Measurements from ENCODE around the gene LUM.
"Not testable (repeated sequence)": the region's sequence is repeated elsewhere in the genome, so short reads cannot be mapped to it uniquely, and the experiment has no call there.

Gene LUM

GRCh38 chr12:91089953-91090352 is 21.3 kb downstream of the LUM start:
- H3K4ac ChIP-seq (ENCODE audit: low read depth, low read length); H3K9ac ChIP-seq (ENCODE audit: low read length); H3K36me3 ChIP-seq (ENCODE audit: control insufficient read depth, insufficient read depth, low read length); H2BK120ac ChIP-seq (ENCODE audit: low read depth, low read length); H3K4me1 ChIP-seq (ENCODE audit: control insufficient read depth, low read depth, low read length); DNase-seq; H2AK5ac ChIP-seq (ENCODE audit: low read length); H3K4me2 ChIP-seq (ENCODE audit: low read length); H3K27ac ChIP-seq (ENCODE audit: low read depth, low read length); H3K4me3 ChIP-seq (ENCODE audit: low read length); H3K79me2 ChIP-seq (ENCODE audit: control insufficient read depth, insufficient read depth, low read length); H2BK15ac ChIP-seq (replicated peaks; ENCODE audit: low read depth); H4K5ac ChIP-seq (ENCODE audit: low read length); H2BK5ac ChIP-seq (ENCODE audit: low read length); H3K18ac ChIP-seq (ENCODE audit: low read length); H3K27me3 ChIP-seq (ENCODE audit: insufficient read depth, low read length, poor library complexity); H3K23ac ChIP-seq (ENCODE audit: low read length); H3K79me1 ChIP-seq (ENCODE audit: low read length); H4K8ac ChIP-seq (ENCODE audit: low read depth, low read length); H3K56ac ChIP-seq (ENCODE audit: low read length): not testable (repeated sequence)
- WGBS (ENCODE audit: extremely low coverage, insufficient coverage, low lambda C conversion rate): no CpG with 5 or more reads among the region's 2 CpGs

GRCh38 chr12:91080041-91080440 is 31.3 kb downstream of the LUM start:
- H3K9ac ChIP-seq (ENCODE audit: low read length): no peak overlapping the region
- no CpG with 5 or more reads among the region's 1 CpG for WGBS (ENCODE audit: extremely low coverage, insufficient coverage, low lambda C conversion rate)
- no peak overlapping the region for H3K27ac ChIP-seq (ENCODE audit: low read depth, low read length)
- no peaks in the 10 kb centered on the region for H3K79me2 ChIP-seq (ENCODE audit: control insufficient read depth, insufficient read depth, low read length)
- H4K8ac ChIP-seq (ENCODE audit: low read depth, low read length): no peak overlapping the region
- H3K4me2 ChIP-seq (ENCODE audit: low read length): no peak overlapping the region
- H3K4me1 ChIP-seq (ENCODE audit: control insufficient read depth, low read depth, low read length): peaks cover 5% of the 10 kb centered on the region
- no peak overlapping the region for H2BK5ac ChIP-seq (ENCODE audit: low read length)
- H2AK5ac ChIP-seq (ENCODE audit: low read length): no peak overlapping the region
- DNase-seq: no peak
- no peaks in the 10 kb centered on the region for H3K36me3 ChIP-seq (ENCODE audit: control insufficient read depth, insufficient read depth, low read length)
- H3K56ac ChIP-seq (ENCODE audit: low read length): no peak overlapping the region
- H3K4ac ChIP-seq (ENCODE audit: low read depth, low read length): no peak overlapping the region
- no peaks in the 10 kb centered on the region for H3K79me1 ChIP-seq (ENCODE audit: low read length)
- no peak overlapping the region for H3K18ac ChIP-seq (ENCODE audit: low read length)
- no peak overlapping the region for H2BK15ac ChIP-seq (replicated peaks; ENCODE audit: low read depth)
- no peaks in the 10 kb centered on the region for H3K27me3 ChIP-seq (ENCODE audit: insufficient read depth, low read length, poor library complexity)
- H3K4me3 ChIP-seq (ENCODE audit: low read length): no peak overlapping the region
- no peak overlapping the region for H2BK120ac ChIP-seq (ENCODE audit: low read depth, low read length)
- no peak overlapping the region for H3K23ac ChIP-seq (ENCODE audit: low read length)
- no peak overlapping the region for H4K5ac ChIP-seq (ENCODE audit: low read length)

- Histone ChIP-seq H3K36me3 (ENCODE audit: control insufficient read depth, insufficient read depth, low read length) (no peaks in the 10 kb centered on the region), H2BK15ac (replicated peaks; ENCODE audit: low read depth) (no peak overlapping the region), H2BK5ac (ENCODE audit: low read length) (no peak overlapping the region), H3K4me3 (ENCODE audit: low read length) (no peak overlapping the region), H4K5ac (ENCODE audit: low read length) (no peak overlapping the region), H3K27ac (ENCODE audit: low read depth, low read length) (no peak overlapping the region), H3K27me3 (ENCODE audit: insufficient read depth, low read length, poor library complexity) (no peaks in the 10 kb centered on the region), H4K8ac (ENCODE audit: low read depth, low read length) (no peak overlapping the region), H3K18ac (ENCODE audit: low read length) (no peak overlapping the region), H3K9ac (ENCODE audit: low read length) (no peak overlapping the region), H3K4ac (ENCODE audit: low read depth, low read length) (no peak overlapping the region), H2AK5ac (ENCODE audit: low read length) (no peak overlapping the region), H3K4me1 (ENCODE audit: control insufficient read depth, low read depth, low read length) (peaks cover 5% of the 10 kb centered on the region), H3K23ac (ENCODE audit: low read length) (no peak overlapping the region), H3K56ac (ENCODE audit: low read length) (no peak overlapping the region), H3K79me2 (ENCODE audit: control insufficient read depth, insufficient read depth, low read length) (no peaks in the 10 kb centered on the region), H2BK120ac (ENCODE audit: low read depth, low read length) (no peak overlapping the region), H3K79me1 (ENCODE audit: low read length) (no peaks in the 10 kb centered on the region), H3K4me2 (ENCODE audit: low read length) (no peak overlapping the region)
- peak; percentile 85 for DNase-seq
- no CpG with 5 or more reads among the region's 1 CpG for WGBS (ENCODE audit: extremely low coverage, insufficient coverage, low lambda C conversion rate)
Measured at GRCh38 chr12:91078501-91078900, 32.8 kb downstream of the LUM start.

GRCh38 chr12:91077228-91077954 is 33.9 kb downstream of the LUM start:
- Histone ChIP-seq H2BK5ac (ENCODE audit: low read length) (no peak overlapping the region), H3K4me3 (ENCODE audit: low read length) (no peak overlapping the region), H3K56ac (ENCODE audit: low read length) (no peak overlapping the region), H2BK15ac (replicated peaks; ENCODE audit: low read depth) (no peak overlapping the region), H4K8ac (ENCODE audit: low read depth, low read length) (no peak overlapping the region), H3K9ac (ENCODE audit: low read length) (no peak overlapping the region), H3K4me2 (ENCODE audit: low read length) (no peak overlapping the region), H3K18ac (ENCODE audit: low read length) (no peak overlapping the region), H3K4ac (ENCODE audit: low read depth, low read length) (no peak overlapping the region), H3K79me2 (ENCODE audit: control insufficient read depth, insufficient read depth, low read length) (no peaks in the 10 kb centered on the region), H3K23ac (ENCODE audit: low read length) (no peak overlapping the region), H4K5ac (ENCODE audit: low read length) (no peak overlapping the region), H3K4me1 (ENCODE audit: control insufficient read depth, low read depth, low read length) (peaks cover 5% of the 10 kb centered on the region), H2BK120ac (ENCODE audit: low read depth, low read length) (peak overlapping the region; percentile 12), H3K27me3 (ENCODE audit: insufficient read depth, low read length, poor library complexity) (no peaks in the 10 kb centered on the region), H2AK5ac (ENCODE audit: low read length) (no peak overlapping the region), H3K79me1 (ENCODE audit: low read length) (no peaks in the 10 kb centered on the region), H3K36me3 (ENCODE audit: control insufficient read depth, insufficient read depth, low read length) (no peaks in the 10 kb centered on the region), H3K27ac (ENCODE audit: low read depth, low read length) (peak overlapping the region; percentile 45)
- peak; percentile 58 for DNase-seq
- WGBS (ENCODE audit: extremely low coverage, insufficient coverage, low lambda C conversion rate): no CpG with 5 or more reads among the region's 5 CpGs

- H3K4me1 ChIP-seq (ENCODE audit: control insufficient read depth, low read depth, low read length): peaks cover 5% of the 10 kb centered on the region
- H3K27ac ChIP-seq (ENCODE audit: low read depth, low read length): no peak overlapping the region
- H4K5ac ChIP-seq (ENCODE audit: low read length): no peak overlapping the region
- H3K56ac ChIP-seq (ENCODE audit: low read length): no peak overlapping the region
- H3K27me3 ChIP-seq (ENCODE audit: insufficient read depth, low read length, poor library complexity): no peaks in the 10 kb centered on the region
- no peak overlapping the region for H3K18ac ChIP-seq (ENCODE audit: low read length)
- no peak overlapping the region for H2BK5ac ChIP-seq (ENCODE audit: low read length)
- H3K4ac ChIP-seq (ENCODE audit: low read depth, low read length): no peak overlapping the region
- H3K23ac ChIP-seq (ENCODE audit: low read length): no peak overlapping the region
- H3K79me1 ChIP-seq (ENCODE audit: low read length): no peaks in the 10 kb centered on the region
- H3K79me2 ChIP-seq (ENCODE audit: control insufficient read depth, insufficient read depth, low read length): no peaks in the 10 kb centered on the region
- no peak overlapping the region for H2BK120ac ChIP-seq (ENCODE audit: low read depth, low read length)
- no peak overlapping the region for H2AK5ac ChIP-seq (ENCODE audit: low read length)
- no peaks in the 10 kb centered on the region for H3K36me3 ChIP-seq (ENCODE audit: control insufficient read depth, insufficient read depth, low read length)
- no CpG with 5 or more reads among the region's 1 CpG for WGBS (ENCODE audit: extremely low coverage, insufficient coverage, low lambda C conversion rate)
- H2BK15ac ChIP-seq (replicated peaks; ENCODE audit: low read depth): no peak overlapping the region
- no peak overlapping the region for H4K8ac ChIP-seq (ENCODE audit: low read depth, low read length)
- H3K9ac ChIP-seq (ENCODE audit: low read length): no peak overlapping the region
- no peak overlapping the region for H3K4me2 ChIP-seq (ENCODE audit: low read length)
- no peak for DNase-seq
- no peak overlapping the region for H3K4me3 ChIP-seq (ENCODE audit: low read length)
Measured at GRCh38 chr12:91074851-91075250, 36.4 kb downstream of the LUM start.

- Histone ChIP-seq H2BK15ac (replicated peaks; ENCODE audit: low read depth) (no peak overlapping the region), H3K4me3 (ENCODE audit: low read length) (no peak overlapping the region), H2BK120ac (ENCODE audit: low read depth, low read length) (no peak overlapping the region), H3K4me2 (ENCODE audit: low read length) (no peak overlapping the region), H4K5ac (ENCODE audit: low read length) (no peak overlapping the region), H3K4me1 (ENCODE audit: control insufficient read depth, low read depth, low read length) (peaks cover 5% of the 10 kb centered on the region), H3K79me1 (ENCODE audit: low read length) (no peaks in the 10 kb centered on the region), H3K56ac (ENCODE audit: low read length) (no peak overlapping the region), H3K4ac (ENCODE audit: low read depth, low read length) (no peak overlapping the region), H2BK5ac (ENCODE audit: low read length) (no peak overlapping the region), H3K9ac (ENCODE audit: low read length) (no peak overlapping the region), H3K23ac (ENCODE audit: low read length) (no peak overlapping the region), H3K36me3 (ENCODE audit: control insufficient read depth, insufficient read depth, low read length) (no peaks in the 10 kb centered on the region), H3K27ac (ENCODE audit: low read depth, low read length) (no peak overlapping the region), H3K27me3 (ENCODE audit: insufficient read depth, low read length, poor library complexity) (no peaks in the 10 kb centered on the region), H3K79me2 (ENCODE audit: control insufficient read depth, insufficient read depth, low read length) (no peaks in the 10 kb centered on the region), H4K8ac (ENCODE audit: low read depth, low read length) (no peak overlapping the region), H3K18ac (ENCODE audit: low read length) (no peak overlapping the region), H2AK5ac (ENCODE audit: low read length) (no peak overlapping the region)
- WGBS (ENCODE audit: extremely low coverage, insufficient coverage, low lambda C conversion rate): no CpG with 5 or more reads among the region's 6 CpGs
- no peak for DNase-seq
Measured at GRCh38 chr12:91074154-91074709, 37.1 kb downstream of the LUM start.

Data from mesendoderm (in vitro differentiated cells).